HG02943 (cell line): ENCODE measurements around the gene TPRN.

ENCODE experiments used
- ATAC-seq: cut with Tn5 transposase; IDR thresholded peaks from one replicate; pipeline ENCODE4 v1.9.1; 2021; ENCODE audit warnings: mild to moderate bottlenecking, low read depth, moderate library complexity; ENCODE audit not compliant: unreplicated experiment

Gene TPRN

GRCh38 chr9:137213160-137214060, 12.9 kb upstream of the TPRN start:
- ATAC-seq = no peak

- no peak for ATAC-seq
Observed at GRCh38 chr9:137212520-137212919, 12.0 kb upstream of the TPRN start.

GRCh38 chr9:137211532-137211931, 11.0 kb upstream of the TPRN start:
- ATAC-seq = no peak

- no peak for ATAC-seq
Observed at GRCh38 chr9:137206602-137207001, 6.1 kb upstream of the TPRN start.

GRCh38 chr9:137205126-137206069, 4.9 kb upstream of the TPRN start, which contains the start of the genes NDOR1 and TMEM203:
Gene NDOR1, plus strand, starts transcription at chr9:137205700. Its CDS starts 78 bp downstream, at chr9:137205778.
Gene TMEM203, minus strand, starts transcription at chr9:137205648. Its CDS starts 234 bp downstream, at chr9:137205414.
- no peak for ATAC-seq

GRCh38 chr9:137204731-137205125, 4.2 kb upstream of the TPRN start:
- no peak for ATAC-seq

GRCh38 chr9:137202966-137203365, 2.4 kb upstream of the TPRN start:
- ATAC-seq = no peak

- ATAC-seq = no peak
Observed at GRCh38 chr9:137201205-137201868, 796 bp upstream of the TPRN start.

GRCh38 chr9:137199411-137200121, 975 bp downstream of the TPRN start:
- no peak for ATAC-seq

GRCh38 chr9:137198902-137199283, 1.6 kb downstream of the TPRN start:
- no peak for ATAC-seq

GRCh38 chr9:137198051-137198901, 2.3 kb downstream of the TPRN start:
- no peak for ATAC-seq

GRCh38 chr9:137195525-137196220, 4.9 kb downstream of the TPRN start:
- no peak for ATAC-seq

- no peak for ATAC-seq
Observed at GRCh38 chr9:137194909-137195308, 5.6 kb downstream of the TPRN start.

- no peak for ATAC-seq
Observed at GRCh38 chr9:137194388-137194787, 6.2 kb downstream of the TPRN start.

GRCh38 chr9:137193771-137194170, 6.8 kb downstream of the TPRN start:
- no peak for ATAC-seq

GRCh38 chr9:137192859-137193258, 7.7 kb downstream of the TPRN start:
- no peak for ATAC-seq

GRCh38 chr9:137192448-137192780, 8.1 kb downstream of the TPRN start:
- ATAC-seq = no peak

- no peak for ATAC-seq
Observed at GRCh38 chr9:137191691-137192447, 8.7 kb downstream of the TPRN start.
